GM21786 (cell line): ENCODE measurements around the gene MACF1.
"Not testable (repeated sequence)": the region's sequence is repeated elsewhere in the genome, so short reads cannot be mapped to it uniquely, and the experiment has no call there.

Source experiments
- ATAC-seq: cut with Tn5 transposase; IDR thresholded peaks from one replicate; pipeline ENCODE4 v1.9.1; 2021; ENCODE audit not compliant: unreplicated experiment

Gene MACF1

GRCh38 chr1:39524591-39525365, 320.3 kb downstream of the MACF1 start:
- ATAC-seq: no peak

- peak; percentile 96 for ATAC-seq
Measured at GRCh38 chr1:39525366-39526165, 321.1 kb downstream of the MACF1 start.

- ATAC-seq: no peak
Measured at GRCh38 chr1:39526466-39527189, 322.1 kb downstream of the MACF1 start.

- ATAC-seq: not testable (repeated sequence)
Measured at GRCh38 chr1:39527190-39527579, 322.7 kb downstream of the MACF1 start.

GRCh38 chr1:39528082-39528481, 323.6 kb downstream of the MACF1 start:
- no peak for ATAC-seq

- no peak for ATAC-seq
Measured at GRCh38 chr1:39529901-39530535, 325.5 kb downstream of the MACF1 start.

GRCh38 chr1:39531526-39531925, 327.0 kb downstream of the MACF1 start:
- no peak for ATAC-seq

GRCh38 chr1:39533442-39533841, 328.9 kb downstream of the MACF1 start:
- no peak for ATAC-seq
